Head of caudate nucleus (tissue), 42 donors: ENCODE data around the gene SEC14L6.
A peak's percentile ranks its signal among the peaks of the same experiment; 100 is the strongest.
"Not testable (repeated sequence)": the region's sequence is repeated elsewhere in the genome, so short reads cannot be mapped to it uniquely, and the experiment has no call there.

Experiments used
- DNase-seq, 42 donors: peaks; one replicate each; pipeline versions ENCODE4 v3.0.0 to v3.0.0-alpha.2; 2020 to 2021; ENCODE audit warnings: mixed read lengths in 7 of 42
- intact Hi-C: fragments of 100-400 bp; cut with DNase I; formaldehyde crosslinking; loops from one replicate; pipeline ENCODE4 v1.15.0; 2022

Gene SEC14L6

DNA sequence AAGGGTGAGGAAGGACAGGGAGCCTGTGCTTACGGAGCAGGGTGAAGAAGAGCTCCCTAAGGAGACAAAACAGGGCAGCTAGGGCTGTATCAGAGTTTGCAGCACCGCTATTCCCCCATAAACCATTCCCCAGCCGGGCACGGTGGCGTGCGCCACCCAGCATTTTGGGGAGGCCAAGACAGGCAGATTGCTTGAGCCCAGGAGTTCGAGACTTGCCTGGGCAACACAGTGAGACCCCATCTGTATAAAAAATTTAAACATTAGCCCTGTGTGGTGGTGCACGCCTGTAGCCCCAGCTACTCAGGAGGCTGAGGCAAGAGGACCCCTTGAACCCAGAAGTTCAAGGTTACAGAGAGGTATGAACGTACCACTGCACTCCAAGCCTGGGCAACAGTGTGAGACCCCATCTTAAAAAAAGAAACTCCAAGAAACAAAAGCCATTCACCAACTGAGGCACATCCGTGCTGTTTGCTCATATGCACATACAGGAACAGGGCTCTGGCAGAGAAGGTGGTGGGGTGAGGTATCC lies 23.2 kb upstream of the SEC14L6 start:
- DNase-seq = no peak
- intact Hi-C loops = no loop called here

DNA sequence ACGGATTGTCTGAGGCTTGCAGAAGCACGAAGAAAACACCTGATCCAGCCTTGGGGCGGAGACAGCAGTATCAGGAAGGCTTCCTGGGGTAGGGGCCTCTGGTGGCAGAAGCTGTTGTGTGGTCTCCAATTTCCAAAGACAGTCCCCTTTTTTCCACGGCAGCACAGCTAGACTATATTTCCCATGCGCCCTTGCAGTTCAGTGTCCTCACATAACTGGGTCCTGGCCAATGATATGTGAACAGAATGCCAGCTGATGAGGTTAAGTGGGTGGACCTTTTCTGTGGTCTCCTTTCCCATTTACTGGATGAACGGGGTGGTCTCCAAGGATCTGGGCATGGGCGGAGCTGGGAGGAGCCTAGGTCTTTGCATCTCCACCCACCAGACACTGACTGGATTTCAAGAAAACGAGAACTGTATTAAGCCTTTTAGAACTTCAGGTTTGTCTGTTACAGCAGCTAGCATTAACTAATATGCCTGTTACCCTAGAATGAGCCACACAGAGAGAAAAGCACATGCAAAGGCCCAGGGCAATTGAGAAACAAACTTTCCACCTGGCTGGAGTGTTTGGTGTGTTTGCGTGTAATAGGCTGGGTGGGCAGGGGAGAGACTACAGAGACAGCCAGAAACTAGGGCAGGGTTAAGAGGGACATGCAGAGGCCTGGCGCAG lies 21.7 kb upstream of the SEC14L6 start:
- intact Hi-C loops = no loop called here
- no peak for DNase-seq

GRCh38 chr22:30567277-30567676 lies 20.7 kb upstream of the SEC14L6 start:
- intact Hi-C loops, DNase-seq: not testable (repeated sequence)

DNA sequence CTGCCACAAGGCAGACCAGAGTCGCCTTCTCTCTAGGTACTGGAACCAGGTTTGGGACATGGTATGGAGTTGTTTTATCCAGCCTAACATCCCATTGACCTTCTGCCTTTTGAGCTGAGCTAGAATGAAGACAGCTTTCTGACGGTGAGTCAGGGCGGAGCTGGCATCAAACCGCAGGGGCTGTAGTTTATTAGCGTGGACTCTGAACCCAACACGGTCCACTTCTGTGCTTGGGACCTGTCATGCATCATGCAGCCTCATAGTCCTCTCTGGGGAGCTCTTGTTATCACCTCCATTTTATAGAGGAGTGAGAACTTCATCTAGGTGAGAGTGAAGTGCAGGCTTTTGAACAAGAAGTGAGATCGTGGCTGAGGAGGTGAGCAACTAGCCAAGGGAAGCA lies 19.6 kb upstream of the SEC14L6 start:
- DNase-seq = no peak
- intact Hi-C loops = no loop called here

DNA sequence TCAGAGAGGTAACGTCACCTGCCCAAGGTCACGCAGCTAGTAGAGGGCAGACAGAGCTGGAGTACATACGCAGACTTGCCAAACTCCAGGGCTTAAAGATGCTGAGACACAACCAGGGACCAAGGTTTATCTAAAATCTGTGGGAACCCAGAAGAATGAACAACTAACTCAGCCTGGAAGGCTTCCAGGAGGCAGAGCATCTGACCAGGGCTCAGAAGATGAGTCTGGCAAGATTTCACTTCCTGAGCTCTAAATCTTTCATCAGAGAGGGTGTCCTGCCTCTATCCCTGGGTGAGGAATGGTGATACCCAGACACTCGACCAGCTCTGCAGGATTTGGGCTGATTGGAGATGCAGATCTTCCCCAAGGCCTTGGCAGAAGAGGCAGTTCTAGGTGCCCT lies 18.8 kb upstream of the SEC14L6 start:
- DNase-seq = peak in 6 of 42 donors; percentile 23 to 69 (median 30)
- intact Hi-C loops = no loop called here

GRCh38 chr22:30564761-30565119 lies 18.2 kb upstream of the SEC14L6 start:
- DNase-seq = peak in 24 of 42 donors; percentile 22 to 75 (median 48)
- intact Hi-C loops = no loop called here

GRCh38 chr22:30564045-30564760 lies 17.7 kb upstream of the SEC14L6 start:
- peak in 25 of 42 donors; percentile 28 to 77 (median 51) for DNase-seq
- intact Hi-C loops = no loop called here

GRCh38 chr22:30562366-30562765 lies 15.8 kb upstream of the SEC14L6 start:
- intact Hi-C loops = no loop called here
- DNase-seq = no peak

DNA sequence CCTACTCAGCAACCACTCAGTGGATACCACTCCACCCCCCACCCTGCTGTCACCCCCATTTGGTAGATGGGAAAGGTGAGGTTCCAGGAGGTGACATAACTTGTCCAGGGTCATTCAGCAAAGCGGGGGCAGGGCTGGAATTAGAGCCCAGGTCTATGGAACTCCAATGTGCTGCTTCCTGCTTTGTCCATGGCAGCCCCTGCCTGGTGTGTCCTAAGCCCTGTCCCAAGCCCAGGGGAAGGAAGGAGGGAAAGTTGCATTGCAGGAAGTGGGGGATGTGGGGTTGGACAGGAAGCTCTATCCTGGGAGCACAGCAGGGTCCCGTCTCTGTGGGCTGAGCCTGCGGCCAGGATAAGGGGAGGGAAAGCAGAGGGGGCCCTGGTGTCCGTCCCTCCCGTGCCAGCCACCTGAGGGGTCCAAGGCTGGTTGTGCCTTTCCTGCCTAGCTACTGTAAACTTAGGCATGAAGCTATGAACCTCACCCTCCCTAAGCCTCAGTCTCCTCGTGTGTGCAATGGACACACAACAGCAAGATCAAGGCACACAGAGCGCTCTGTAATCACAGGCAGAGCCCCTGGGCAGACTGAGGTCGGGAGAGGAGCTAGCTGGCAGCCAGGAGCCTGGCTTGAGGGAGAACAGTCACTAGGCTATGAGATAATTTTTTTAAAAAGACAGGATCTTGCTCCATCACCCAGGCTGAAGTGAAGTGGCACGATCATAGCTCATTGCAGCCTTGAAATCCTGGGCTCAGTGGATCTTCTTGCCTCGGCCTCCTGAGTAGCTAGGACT lies 15.1 kb upstream of the SEC14L6 start:
- intact Hi-C loops = no loop called here

GRCh38 chr22:30560643-30561202 lies 14.2 kb upstream of the SEC14L6 start:
- DNase-seq, intact Hi-C loops: not testable (repeated sequence)

More for the DNA sequence above, 15.1 kb upstream of the SEC14L6 start:
- no peak for DNase-seq

DNA sequence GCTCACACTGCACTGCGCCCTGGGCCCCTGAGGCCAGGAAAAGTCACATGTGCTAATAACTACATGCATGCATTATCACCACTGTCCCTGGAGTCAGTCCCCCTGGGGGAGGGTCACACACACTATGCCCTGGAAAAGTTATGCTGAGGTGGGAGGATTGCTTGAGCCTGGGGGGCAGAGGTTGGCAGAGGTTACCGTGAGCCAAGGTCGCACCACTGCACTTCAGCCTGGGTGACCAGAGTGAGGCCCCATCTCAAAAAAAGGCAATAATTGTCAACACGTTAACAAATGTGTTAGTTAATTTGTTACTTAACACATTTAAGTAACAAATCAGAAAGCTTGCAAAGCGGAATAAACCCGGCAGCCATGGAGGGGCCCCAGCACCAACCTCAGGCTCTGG lies 13.3 kb upstream of the SEC14L6 start:
- intact Hi-C loops = no loop called here
- no peak for DNase-seq

- DNase-seq = no peak
- intact Hi-C loops = no loop called here
These were observed 10.7 kb upstream of the SEC14L6 start for GRCh38 chr22:30557243-30557642.

DNA sequence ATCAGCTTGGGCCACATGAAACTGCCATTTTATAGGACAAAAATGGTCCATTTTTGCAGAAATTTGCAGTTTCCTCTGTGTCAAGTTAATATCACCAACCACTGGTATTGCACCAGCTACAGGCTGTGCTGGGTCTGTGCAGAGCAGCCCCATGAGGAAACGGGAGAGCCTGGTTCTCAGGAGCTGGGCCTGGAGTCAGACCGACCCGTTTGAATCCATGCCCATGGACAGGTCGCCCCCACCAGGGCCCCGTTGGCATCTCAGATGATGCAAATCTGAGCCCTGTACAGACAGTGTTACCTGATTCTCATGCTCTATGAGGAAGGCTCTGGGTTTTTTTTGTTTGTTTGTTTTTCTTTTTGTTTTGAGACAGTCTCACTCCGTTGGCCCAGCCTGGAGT lies 9.8 kb upstream of the SEC14L6 start:
- DNase-seq = no peak
- intact Hi-C loops = no loop called here

DNA sequence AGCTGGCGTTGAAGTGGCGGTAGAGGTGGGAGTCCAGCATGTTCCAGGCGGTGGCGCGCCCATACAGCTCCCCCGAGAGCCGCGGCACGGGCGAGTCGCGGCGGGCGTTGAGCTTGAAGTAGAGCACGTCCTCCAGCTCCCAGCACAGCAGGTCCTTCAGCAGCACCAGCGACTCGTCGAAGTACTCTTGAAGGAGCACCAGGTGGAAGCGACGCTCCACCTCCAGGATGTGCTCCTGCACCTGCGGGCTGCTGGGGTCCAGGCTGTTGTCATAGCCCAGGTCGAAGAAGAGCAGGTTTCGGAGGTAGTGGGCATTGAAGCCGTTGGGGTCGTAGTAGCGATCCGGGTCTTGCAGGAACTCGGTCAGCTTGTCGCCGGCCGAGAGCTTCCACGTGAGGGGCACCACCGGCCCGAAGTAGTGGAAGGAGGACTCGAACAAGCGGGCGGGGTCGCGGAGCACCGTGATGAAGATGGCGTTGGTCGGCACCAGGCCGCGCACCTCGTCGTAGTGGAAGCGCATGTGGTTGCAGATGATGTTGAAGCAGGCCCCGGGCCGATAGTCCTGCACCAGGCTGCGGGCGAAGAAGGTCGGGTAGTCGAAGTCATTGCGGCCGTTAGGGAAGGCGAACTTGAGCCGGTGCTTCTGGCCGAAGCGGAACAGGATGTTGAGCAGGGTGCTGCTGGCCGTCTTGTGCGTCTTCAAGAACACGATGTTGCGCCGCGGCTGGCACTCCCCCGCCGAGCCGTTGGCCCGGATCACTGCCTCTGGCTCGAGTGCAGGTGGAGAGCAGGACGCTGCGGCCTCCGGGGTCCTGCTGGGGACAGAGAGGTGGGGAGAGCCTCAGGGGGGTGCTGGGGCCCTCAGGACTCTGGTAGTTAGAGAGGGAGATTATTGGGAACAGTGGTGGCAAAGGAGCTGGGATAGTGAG lies 9.0 kb upstream of the SEC14L6 start:
- no peak for DNase-seq
- intact Hi-C loops = no loop called here

DNA sequence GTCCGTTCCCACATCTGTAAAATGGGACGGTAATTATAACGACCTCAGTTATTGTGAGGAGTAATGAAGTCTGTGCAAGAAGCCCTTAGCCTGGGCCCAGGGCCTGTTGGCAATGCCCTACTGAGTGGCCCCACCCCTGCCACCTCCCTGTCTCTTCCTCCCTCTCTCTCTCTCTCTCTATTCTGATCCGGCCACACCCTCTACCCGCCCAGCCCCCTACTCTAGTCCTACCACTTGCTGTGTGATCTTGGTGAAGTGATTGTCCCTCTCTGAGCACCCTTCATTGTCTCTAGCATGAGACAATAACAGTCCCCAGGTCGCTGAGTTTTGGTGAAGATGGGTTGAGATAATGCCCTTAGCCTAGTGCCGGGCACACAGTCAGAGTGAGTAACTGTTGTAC lies 7.4 kb upstream of the SEC14L6 start:
- intact Hi-C loops = no loop called here
- no peak for DNase-seq

GRCh38 chr22:30552719-30553118 lies 6.2 kb upstream of the SEC14L6 start:
- intact Hi-C loops = no loop called here
- no peak for DNase-seq

DNA sequence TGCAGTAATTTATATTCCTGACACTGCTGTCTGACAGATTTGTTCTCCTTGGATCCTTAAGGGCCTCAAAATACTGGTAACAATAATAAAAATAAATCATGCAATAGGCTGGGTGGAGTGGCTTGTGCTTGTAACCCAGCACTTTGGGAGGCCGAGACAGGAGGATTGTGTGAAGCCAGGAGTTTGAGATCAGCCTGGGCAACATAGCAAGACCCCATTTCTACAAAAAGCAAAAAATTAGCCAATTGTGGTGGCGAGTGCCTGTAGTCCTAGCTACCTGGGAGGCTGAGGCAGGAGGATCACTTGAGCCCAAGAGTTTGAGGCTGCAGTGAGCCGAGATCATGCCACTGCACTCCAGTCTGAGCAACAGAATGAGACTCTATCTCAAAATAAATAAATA lies 5.3 kb upstream of the SEC14L6 start:
- intact Hi-C loops, DNase-seq: not testable (repeated sequence)

GRCh38 chr22:30547188-30547587 lies 647 bp upstream of the SEC14L6 start:
- intact Hi-C loops = no loop called here
- DNase-seq = no peak

GRCh38 chr22:30542811-30543188 lies 3.7 kb downstream of the SEC14L6 start:
- no peak for DNase-seq
- intact Hi-C loops = no loop called here
